Liver (tissue), 9 donors: ENCODE measurements around the gene KRT28. TPM values are rescaled to one million over a fixed set of nuclear protein-coding genes. Genes with fewer than 3 reads are reported as not detected.

Experiments used
- DNase-seq: peaks from one replicate; pipeline ENCODE4 v3.0.0-alpha.2; 2017; ENCODE audit warnings: low spot score
- H3K27ac ChIP-seq, 2 donors: one replicate each; pipeline ENCODE4 v1.7.0; 2013; ENCODE audit warnings: inconsistent platforms in 2 of 2, low read length in 2 of 2, control low read depth in 1 of 2, low read depth in 1 of 2, mild to moderate bottlenecking in 1 of 2
- H3K27me3 ChIP-seq, 4 donors: one replicate each; pipeline versions ENCODE4 v1.6.1 to v1.7.0; 2013; ENCODE audit warnings: low read length in 3 of 4, inconsistent platforms in 1 of 4, mild to moderate bottlenecking in 1 of 4, moderate library complexity in 1 of 4; ENCODE audit not compliant: control insufficient read depth in 4 of 4, insufficient read depth in 4 of 4
- H3K36me3 ChIP-seq, 4 donors: one replicate each; pipeline versions ENCODE4 v1.6.1 to v1.7.0; 2013; ENCODE audit warnings: low read length in 3 of 4, mild to moderate bottlenecking in 3 of 4, low read depth in 1 of 4, moderate library complexity in 1 of 4; ENCODE audit not compliant: control insufficient read depth in 4 of 4, insufficient read depth in 3 of 4
- H3K4me1 ChIP-seq, 4 donors: one replicate each; pipeline versions ENCODE4 v1.6.1 to v1.7.0; 2013; ENCODE audit warnings: low read length in 3 of 4, mild to moderate bottlenecking in 3 of 4, moderate library complexity in 1 of 4; ENCODE audit not compliant: control insufficient read depth in 4 of 4, insufficient read depth in 4 of 4
- H3K4me3 ChIP-seq, 3 donors: one replicate each; pipeline versions ENCODE4 v1.6.1 to v1.7.0; 2013; ENCODE audit warnings: low read length in 3 of 3, control low read depth in 1 of 3, low read depth in 1 of 3, mild to moderate bottlenecking in 1 of 3
- H3K9ac ChIP-seq, 2 donors: one replicate each; pipeline ENCODE4 v1.7.0; 2013; ENCODE audit warnings: low read length in 2 of 2, mild to moderate bottlenecking in 2 of 2, moderate library complexity in 2 of 2, control low read depth in 1 of 2, low read depth in 1 of 2
- H3K9me3 ChIP-seq, 4 donors: one replicate each; pipeline versions ENCODE4 v1.6.1 to v1.7.0; 2013; ENCODE audit warnings: low read length in 3 of 4; ENCODE audit not compliant: control insufficient read depth in 4 of 4
- FOXA2 ChIP-seq: IDR thresholded peaks from 2 replicates; pipeline ENCODE4 v1.6.1; 2016; ENCODE audit warnings: antibody characterized with exemption
- GABPA ChIP-seq, 2 donors: IDR thresholded peaks in 1 of 2; conservative IDR thresholded peaks in 1 of 2; 2 replicates each; pipeline ENCODE4 v1.6.1; 2016; ENCODE audit warnings: antibody characterized with exemption in 2 of 2, mild to moderate bottlenecking in 1 of 2, moderate library complexity in 1 of 2
- JUND ChIP-seq, 2 donors: IDR thresholded peaks; 2 replicates each; pipeline ENCODE4 v1.6.1; 2016; ENCODE audit warnings: antibody characterized with exemption in 2 of 2
- RAD21 ChIP-seq, 2 donors: IDR thresholded peaks; 2 replicates each; pipeline ENCODE4 v1.6.1; 2016; ENCODE audit warnings: antibody characterized with exemption in 2 of 2, mild to moderate bottlenecking in 2 of 2
- TAF1 ChIP-seq: conservative IDR thresholded peaks from 2 replicates; pipeline ENCODE4 v1.6.1; 2016; ENCODE audit warnings: antibody characterized with exemption, mild to moderate bottlenecking
- YY1 ChIP-seq: IDR thresholded peaks from 2 replicates; pipeline ENCODE4 v1.6.1; 2016; ENCODE audit warnings: antibody characterized with exemption, mild to moderate bottlenecking
- WGBS: extraction: QIAGEN DNeasy Blood & Tissue Kit; methylation state at CpG from one replicate; pipeline ENCODE4 v1.1.7; 2013; 5-methylcytosine and 5-hydroxymethylcytosine counted together
- polyA plus RNA-seq, 2 donors: library from polyadenylated mRNA; stranded (reverse) in 1 of 2; unstranded in 1 of 2; fragments of 200-250 nt in 1 of 2; fragments of >200 nt in 1 of 2; fragmentation: Nextera tagmentation in 1 of 2; extraction: Ambion mirVana in 1 of 2; gene quantifications; one replicate each; pipeline versions ENCODE4 v1.2.1 to v1.2.3, GENCODE V29; 2013 to 2015
- total RNA-seq, 2 donors: library from RNA; depleted of rRNA; stranded (reverse); fragments of >200 nt; gene quantifications; one replicate each; pipeline ENCODE4 v1.2.3, GENCODE V29; 2014
- TF ChIP-seq, protein P1 (sequence below): IDR thresholded peaks from 2 replicates; pipeline ENCODE4 v1.6.1; 2016; ENCODE audit warnings: antibody characterized with exemption, mild to moderate bottlenecking
- TF ChIP-seq, protein P2 (sequence below): fragments of 150-350 bp; IDR thresholded peaks from 2 replicates; pipeline ENCODE4 v1.5.1; 2017; ENCODE audit warnings: improper control_type of control experiment, low read depth, low read length; ENCODE audit not compliant: missing input control
- TF ChIP-seq, protein P3 (sequence below): IDR thresholded peaks from 2 replicates; pipeline ENCODE4 v1.6.1; 2016; ENCODE audit warnings: antibody characterized with exemption
- donor health status: healthy.
- donor health status: healthy.
- donor health status: healthy.
- donor health status: healthy.
- donor health status: healthy.

Gene KRT28, protein sequence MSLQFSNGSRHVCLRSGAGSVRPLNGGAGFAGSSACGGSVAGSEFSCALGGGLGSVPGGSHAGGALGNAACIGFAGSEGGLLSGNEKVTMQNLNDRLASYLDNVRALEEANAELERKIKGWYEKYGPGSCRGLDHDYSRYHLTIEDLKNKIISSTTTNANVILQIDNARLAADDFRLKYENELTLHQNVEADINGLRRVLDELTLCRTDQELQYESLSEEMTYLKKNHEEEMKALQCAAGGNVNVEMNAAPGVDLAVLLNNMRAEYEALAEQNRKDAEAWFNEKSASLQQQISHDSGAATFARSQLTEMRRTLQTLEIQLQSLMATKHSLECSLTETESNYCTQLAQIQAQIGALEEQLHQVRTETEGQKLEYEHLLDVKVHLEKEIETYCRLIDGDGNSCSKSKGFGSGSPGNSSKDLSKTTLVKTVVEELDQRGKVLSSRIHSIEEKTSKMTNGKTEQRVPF
- total RNA-seq (not detected), polyA plus RNA-seq (not detected)

DNA sequence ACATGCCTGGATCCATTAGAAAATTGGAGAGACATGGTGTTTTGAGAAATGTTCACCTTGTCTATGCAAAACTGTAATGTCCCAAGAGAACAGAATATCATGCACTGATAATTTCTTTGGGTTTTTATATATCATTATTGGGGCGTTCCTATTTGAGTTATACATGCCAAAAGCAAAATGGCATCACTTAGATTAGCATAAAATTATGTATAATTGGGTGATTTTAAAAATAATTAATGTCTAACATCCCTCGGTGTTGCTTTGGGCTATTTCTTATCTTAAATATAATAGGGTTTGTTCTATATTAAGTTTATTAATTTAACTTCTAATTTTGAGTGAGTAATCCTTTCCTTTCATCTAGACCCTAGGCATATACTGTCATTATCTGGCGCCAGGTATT lies at the start of gene KRT28:
Gene KRT28 (minus strand): TSS at position 101 of the 400 bp plus-strand sequence. CDS start 66 bp downstream, at position 35.
- no peak within 1 kb of the TSS for H3K9ac ChIP-seq
- H3K27ac ChIP-seq: no peak within 1 kb of the TSS
- DNase-seq: no peak
- no peaks in the 10 kb centered on the region for H3K9me3 ChIP-seq
- H3K4me3 ChIP-seq: no peak within 1 kb of the TSS
- 70% methylated on average over 3 of the region's 3 CpGs for WGBS
- H3K4me1 ChIP-seq: peaks cover 0 to 6% (median 2%) of the 10 kb centered on the region in 4 donors
- TF ChIP-seq YY1: no peak
- TF ChIP-seq, protein P1, sequence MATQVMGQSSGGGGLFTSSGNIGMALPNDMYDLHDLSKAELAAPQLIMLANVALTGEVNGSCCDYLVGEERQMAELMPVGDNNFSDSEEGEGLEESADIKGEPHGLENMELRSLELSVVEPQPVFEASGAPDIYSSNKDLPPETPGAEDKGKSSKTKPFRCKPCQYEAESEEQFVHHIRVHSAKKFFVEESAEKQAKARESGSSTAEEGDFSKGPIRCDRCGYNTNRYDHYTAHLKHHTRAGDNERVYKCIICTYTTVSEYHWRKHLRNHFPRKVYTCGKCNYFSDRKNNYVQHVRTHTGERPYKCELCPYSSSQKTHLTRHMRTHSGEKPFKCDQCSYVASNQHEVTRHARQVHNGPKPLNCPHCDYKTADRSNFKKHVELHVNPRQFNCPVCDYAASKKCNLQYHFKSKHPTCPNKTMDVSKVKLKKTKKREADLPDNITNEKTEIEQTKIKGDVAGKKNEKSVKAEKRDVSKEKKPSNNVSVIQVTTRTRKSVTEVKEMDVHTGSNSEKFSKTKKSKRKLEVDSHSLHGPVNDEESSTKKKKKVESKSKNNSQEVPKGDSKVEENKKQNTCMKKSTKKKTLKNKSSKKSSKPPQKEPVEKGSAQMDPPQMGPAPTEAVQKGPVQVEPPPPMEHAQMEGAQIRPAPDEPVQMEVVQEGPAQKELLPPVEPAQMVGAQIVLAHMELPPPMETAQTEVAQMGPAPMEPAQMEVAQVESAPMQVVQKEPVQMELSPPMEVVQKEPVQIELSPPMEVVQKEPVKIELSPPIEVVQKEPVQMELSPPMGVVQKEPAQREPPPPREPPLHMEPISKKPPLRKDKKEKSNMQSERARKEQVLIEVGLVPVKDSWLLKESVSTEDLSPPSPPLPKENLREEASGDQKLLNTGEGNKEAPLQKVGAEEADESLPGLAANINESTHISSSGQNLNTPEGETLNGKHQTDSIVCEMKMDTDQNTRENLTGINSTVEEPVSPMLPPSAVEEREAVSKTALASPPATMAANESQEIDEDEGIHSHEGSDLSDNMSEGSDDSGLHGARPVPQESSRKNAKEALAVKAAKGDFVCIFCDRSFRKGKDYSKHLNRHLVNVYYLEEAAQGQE: no peak
- no peak for TF ChIP-seq TAF1
- TF ChIP-seq JUND (IDR thresholded peaks at IDR 0.05): no peak
- TF ChIP-seq, protein P2, sequence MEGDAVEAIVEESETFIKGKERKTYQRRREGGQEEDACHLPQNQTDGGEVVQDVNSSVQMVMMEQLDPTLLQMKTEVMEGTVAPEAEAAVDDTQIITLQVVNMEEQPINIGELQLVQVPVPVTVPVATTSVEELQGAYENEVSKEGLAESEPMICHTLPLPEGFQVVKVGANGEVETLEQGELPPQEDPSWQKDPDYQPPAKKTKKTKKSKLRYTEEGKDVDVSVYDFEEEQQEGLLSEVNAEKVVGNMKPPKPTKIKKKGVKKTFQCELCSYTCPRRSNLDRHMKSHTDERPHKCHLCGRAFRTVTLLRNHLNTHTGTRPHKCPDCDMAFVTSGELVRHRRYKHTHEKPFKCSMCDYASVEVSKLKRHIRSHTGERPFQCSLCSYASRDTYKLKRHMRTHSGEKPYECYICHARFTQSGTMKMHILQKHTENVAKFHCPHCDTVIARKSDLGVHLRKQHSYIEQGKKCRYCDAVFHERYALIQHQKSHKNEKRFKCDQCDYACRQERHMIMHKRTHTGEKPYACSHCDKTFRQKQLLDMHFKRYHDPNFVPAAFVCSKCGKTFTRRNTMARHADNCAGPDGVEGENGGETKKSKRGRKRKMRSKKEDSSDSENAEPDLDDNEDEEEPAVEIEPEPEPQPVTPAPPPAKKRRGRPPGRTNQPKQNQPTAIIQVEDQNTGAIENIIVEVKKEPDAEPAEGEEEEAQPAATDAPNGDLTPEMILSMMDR: no peak
- no peak for TF ChIP-seq RAD21 (IDR thresholded peaks at IDR 0.05)
- no peak for TF ChIP-seq GABPA (IDR thresholded peaks at IDR 0.05 in 1 of 2, conservative IDR thresholded peaks at IDR 0.05 in 1 of 2)
- no peak for TF ChIP-seq FOXA2
- TF ChIP-seq, protein P3, sequence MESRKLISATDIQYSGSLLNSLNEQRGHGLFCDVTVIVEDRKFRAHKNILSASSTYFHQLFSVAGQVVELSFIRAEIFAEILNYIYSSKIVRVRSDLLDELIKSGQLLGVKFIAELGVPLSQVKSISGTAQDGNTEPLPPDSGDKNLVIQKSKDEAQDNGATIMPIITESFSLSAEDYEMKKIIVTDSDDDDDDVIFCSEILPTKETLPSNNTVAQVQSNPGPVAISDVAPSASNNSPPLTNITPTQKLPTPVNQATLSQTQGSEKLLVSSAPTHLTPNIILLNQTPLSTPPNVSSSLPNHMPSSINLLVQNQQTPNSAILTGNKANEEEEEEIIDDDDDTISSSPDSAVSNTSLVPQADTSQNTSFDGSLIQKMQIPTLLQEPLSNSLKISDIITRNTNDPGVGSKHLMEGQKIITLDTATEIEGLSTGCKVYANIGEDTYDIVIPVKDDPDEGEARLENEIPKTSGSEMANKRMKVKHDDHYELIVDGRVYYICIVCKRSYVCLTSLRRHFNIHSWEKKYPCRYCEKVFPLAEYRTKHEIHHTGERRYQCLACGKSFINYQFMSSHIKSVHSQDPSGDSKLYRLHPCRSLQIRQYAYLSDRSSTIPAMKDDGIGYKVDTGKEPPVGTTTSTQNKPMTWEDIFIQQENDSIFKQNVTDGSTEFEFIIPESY: no peak
- peaks cover 0 to 10% (median 1%) of the 10 kb centered on the region in 4 donors for H3K27me3 ChIP-seq
- H3K36me3 ChIP-seq: no peaks in the 10 kb centered on the region

DNA sequence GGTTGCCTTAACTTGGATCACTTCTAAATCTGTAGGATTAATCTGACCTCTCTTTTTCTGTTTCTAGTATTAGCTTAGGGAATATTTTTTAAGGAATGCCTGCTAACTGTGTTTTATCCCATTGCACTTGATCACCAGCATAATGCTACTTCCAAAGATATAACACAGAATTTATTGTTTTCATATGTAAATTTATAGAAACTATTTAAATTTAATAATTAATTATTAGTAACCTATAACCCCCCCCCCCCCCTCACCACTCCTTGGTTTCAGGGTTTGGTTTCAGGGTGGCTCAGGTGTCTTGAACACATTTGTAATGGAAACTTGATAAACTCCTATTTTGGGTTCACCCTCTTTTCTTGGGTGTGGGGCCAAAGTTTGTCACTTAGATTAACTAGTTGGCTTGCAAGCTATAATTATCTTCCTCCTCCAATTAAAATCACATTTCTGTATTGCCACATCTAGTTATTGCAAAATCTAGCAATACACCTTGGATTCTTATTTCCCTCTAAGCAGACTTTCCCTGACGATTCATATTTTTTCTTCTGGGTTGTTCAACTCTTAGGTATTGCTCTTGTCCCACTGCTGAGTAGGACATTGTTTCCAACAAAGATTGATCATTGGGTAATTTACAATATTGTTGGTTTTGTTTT lies 49.0 kb upstream of the KRT28 start:
- H3K4me3 ChIP-seq: no peak overlapping the region
- DNase-seq: no peak
- whole genome bisulfite sequencing: 84% methylated on average over 1 of the region's 1 CpG
- no peaks in the 10 kb centered on the region for H3K4me1 ChIP-seq
- H3K9me3 ChIP-seq: no peaks in the 10 kb centered on the region
- peaks cover 0 to 3% (median 0%) of the 10 kb centered on the region in 4 donors for H3K27me3 ChIP-seq
- no peaks in the 10 kb centered on the region for H3K36me3 ChIP-seq
- H3K9ac ChIP-seq: no peak overlapping the region
- TF ChIP-seq YY1 (no peak), RAD21 (IDR thresholded peaks at IDR 0.05) (no peak)
- TF ChIP-seq, protein P1: no peak
- TF ChIP-seq, protein P2: no peak
- H3K27ac ChIP-seq: no peak overlapping the region
